ENCODE results near the gene CHAD.

GRCh38 chr17:50424996-50425681, 43.5 kb downstream of the CHAD start:
- TF ChIP-seq CTCF (conservative IDR thresholded peaks at IDR 0.05; ENCODE audit: low read depth, low read length): no peak
- TF ChIP-seq, protein P1, sequence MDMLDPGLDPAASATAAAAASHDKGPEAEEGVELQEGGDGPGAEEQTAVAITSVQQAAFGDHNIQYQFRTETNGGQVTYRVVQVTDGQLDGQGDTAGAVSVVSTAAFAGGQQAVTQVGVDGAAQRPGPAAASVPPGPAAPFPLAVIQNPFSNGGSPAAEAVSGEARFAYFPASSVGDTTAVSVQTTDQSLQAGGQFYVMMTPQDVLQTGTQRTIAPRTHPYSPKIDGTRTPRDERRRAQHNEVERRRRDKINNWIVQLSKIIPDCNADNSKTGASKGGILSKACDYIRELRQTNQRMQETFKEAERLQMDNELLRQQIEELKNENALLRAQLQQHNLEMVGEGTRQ (IDR thresholded peaks at IDR 0.05; ENCODE audit: low read depth, low read length): no peak
- no peak for TF ChIP-seq POLR2A (IDR thresholded peaks at IDR 0.05; ENCODE audit: low read depth, low read length)
- no peak for TF ChIP-seq CEBPB (IDR thresholded peaks at IDR 0.05; ENCODE audit: low read depth, low read length)
- TF ChIP-seq NFE2L2 (IDR thresholded peaks at IDR 0.05; ENCODE audit: low read depth, low read length): no peak
- no peak for TF ChIP-seq MAFK (IDR thresholded peaks at IDR 0.05; ENCODE audit: low read depth, low read length)
